Activated CD8-positive, alpha-beta memory T cell treated with anti-CD3 and anti-CD28 coated beads for 36 hours (primary cell): ENCODE data around the gene CHAC1. TPM values are rescaled to one million over a fixed set of nuclear protein-coding genes. Genes with fewer than 3 reads are reported as not detected.

ENCODE experiments used
- CTCF ChIA-PET: fragments of 350-600 bp; sonication (Branson Sonifier 250); formaldehyde crosslinking; loops from one replicate; lab custom pipeline; 2021; ENCODE audit warnings: antibody characterized with exemption; lab: Charles Lee
- POLR2A ChIA-PET: fragments of 350-600 bp; sonication (Branson Sonifier 250); formaldehyde crosslinking; loops from one replicate; lab custom pipeline; 2021; ENCODE audit warnings: antibody characterized with exemption; lab: Charles Lee
- total RNA-seq, 2 experiments: library from RNA; stranded (reverse); gene quantifications; one replicate each; pipeline ENCODE4 v1.2.3, GENCODE V29; 2021

CHAC1 gene
- total RNA-seq, 2 experiments from 2014 or later = 24.6 to 25.2 TPM

- ChIA-PET POLR2A (interaction anchor here (0.9 kb wide), 1 partner anchor 12 kb away, joined by 3 read pairs; no protein-coding TSS in a partner anchor), CTCF (interaction anchor here (2.6 to 3.0 kb wide), 2 partner anchors 8 to 38 kb away, joined by 28 to 32 read pairs; partner anchors contain the start of gene CHAC1)
Observed at GRCh38 chr15:40943764-40944365, 9.4 kb upstream of the CHAC1 start.

- ChIA-PET CTCF (interaction anchor here (2.1 to 2.9 kb wide), 2 partner anchors 14 to 38 kb away, joined by 7 to 10 read pairs; no protein-coding TSS in a partner anchor), POLR2A (interaction anchor here (0.9 kb wide), 1 partner anchor 12 kb away, joined by 3 read pairs; no protein-coding TSS in a partner anchor)
Observed at GRCh38 chr15:40944510-40945296, 8.6 kb upstream of the CHAC1 start.

GRCh38 chr15:40948706-40949473 is 4.4 kb upstream of the CHAC1 start:
- ChIA-PET CTCF (interaction anchor here (1.0 kb wide), 1 partner anchor 45 kb away, joined by 3 read pairs; no protein-coding TSS in a partner anchor), POLR2A (no interaction called here)

GRCh38 chr15:40949756-40950207 is 3.5 kb upstream of the CHAC1 start:
- ChIA-PET POLR2A (no interaction called here), CTCF (interaction anchor here (1.2 to 3.6 kb wide), 2 partner anchors 8 to 25 kb away, joined by 3 to 28 read pairs; no protein-coding TSS in a partner anchor)

- ChIA-PET POLR2A (interaction anchor here (0.5 to 4.1 kb wide), 2 partner anchors 11 to 250 kb away, joined by 6 to 36 read pairs; no protein-coding TSS in a partner anchor), CTCF (interaction anchor here (0.8 to 3.6 kb wide), 3 partner anchors 10 to 339 kb away, joined by 3 to 28 read pairs (median 5); no protein-coding TSS in a partner anchor)
Observed at GRCh38 chr15:40951764-40952163, 1.5 kb upstream of the CHAC1 start.

- POLR2A ChIA-PET = interaction anchor here (0.5 to 4.1 kb wide), 6 partner anchors 11 to 251 kb away, joined by 3 to 36 read pairs (median 5); partner anchors contain the start of gene DNAJC17
- CTCF ChIA-PET = interaction anchor here (0.8 to 3.6 kb wide), 8 partner anchors 10 to 338 kb away, joined by 3 to 28 read pairs (median 4); partner anchors contain the start of gene VPS18
Observed at GRCh38 chr15:40952301-40952900, 870 bp upstream of the CHAC1 start.

- CTCF ChIA-PET = interaction anchor here (0.6 to 3.6 kb wide), 7 partner anchors 12 to 167 kb away, joined by 3 to 28 read pairs (median 5); partner anchors contain the start of gene VPS18
- POLR2A ChIA-PET = interaction anchor here (0.7 to 4.1 kb wide), 4 partner anchors 9 to 60 kb away, joined by 3 to 36 read pairs (median 4); partner anchors contain the start of gene VPS18
Observed at GRCh38 chr15:40953713-40954074, 423 bp downstream of the CHAC1 start.

GRCh38 chr15:40954158-40954848 is 1.0 kb downstream of the CHAC1 start:
- CTCF ChIA-PET = interaction anchor here (0.5 to 1.3 kb wide), 3 partner anchors 48 to 275 kb away, joined by 3 to 5 read pairs (median 4); no protein-coding TSS in a partner anchor
- POLR2A ChIA-PET = interaction anchor here (0.6 to 4.1 kb wide), 4 partner anchors 13 to 509 kb away, joined by 3 to 36 read pairs (median 4); no protein-coding TSS in a partner anchor

- POLR2A ChIA-PET = no interaction called here
- CTCF ChIA-PET = interaction anchor here (0.6 to 1.3 kb wide), 3 partner anchors 13 to 404 kb away, joined by 3 to 5 read pairs (median 3); no protein-coding TSS in a partner anchor
Observed at GRCh38 chr15:40955141-40955903, 2.1 kb downstream of the CHAC1 start.

- POLR2A ChIA-PET = interaction anchor here (0.8 to 1.5 kb wide), 2 partner anchors 12 to 14 kb away, joined by 3 to 4 read pairs; no protein-coding TSS in a partner anchor
- CTCF ChIA-PET = interaction anchor here (0.6 to 1.0 kb wide), 2 partner anchors 14 to 403 kb away, joined by 3 read pairs; no protein-coding TSS in a partner anchor
Observed at GRCh38 chr15:40955930-40956540, 2.8 kb downstream of the CHAC1 start.

- ChIA-PET POLR2A (interaction anchor here (0.7 to 1.5 kb wide), 3 partner anchors 13 to 51 kb away, joined by 3 to 4 read pairs (median 4); no protein-coding TSS in a partner anchor), CTCF (interaction anchor here (0.6 to 1.7 kb wide), 2 partner anchors 14 to 542 kb away, joined by 3 to 4 read pairs; no protein-coding TSS in a partner anchor)
Observed at GRCh38 chr15:40956541-40956982, 3.3 kb downstream of the CHAC1 start.

- ChIA-PET POLR2A (interaction anchor here (0.7 to 1.5 kb wide), 2 partner anchors 15 to 51 kb away, joined by 4 read pairs; no protein-coding TSS in a partner anchor), CTCF (interaction anchor here (0.6 to 1.7 kb wide), 2 partner anchors 15 to 541 kb away, joined by 3 to 4 read pairs; no protein-coding TSS in a partner anchor)
Observed at GRCh38 chr15:40957041-40957555, 3.8 kb downstream of the CHAC1 start.

- ChIA-PET POLR2A (no interaction called here), CTCF (interaction anchor here (1.7 kb wide), 1 partner anchor 15 kb away, joined by 4 read pairs; no protein-coding TSS in a partner anchor)
Observed at GRCh38 chr15:40957581-40958051, 4.3 kb downstream of the CHAC1 start.

- ChIA-PET POLR2A (interaction anchor here (0.6 kb wide), 1 partner anchor 125 kb away, joined by 4 read pairs; no protein-coding TSS in a partner anchor), CTCF (interaction anchor here (1.7 kb wide), 1 partner anchor 16 kb away, joined by 4 read pairs; no protein-coding TSS in a partner anchor)
Observed at GRCh38 chr15:40958146-40958545, 4.9 kb downstream of the CHAC1 start.

GRCh38 chr15:40958723-40959122 is 5.5 kb downstream of the CHAC1 start:
- CTCF ChIA-PET = no interaction called here
- POLR2A ChIA-PET = interaction anchor here (0.6 kb wide), 1 partner anchor 125 kb away, joined by 4 read pairs; no protein-coding TSS in a partner anchor
